Left renal cortex interstitium (tissue), 4 donors: Measurements from ENCODE around the gene DNAJC15. TPM values are rescaled to one million over a fixed set of nuclear protein-coding genes. Genes with fewer than 3 reads are reported as not detected.
"Not testable (repeated sequence)": the region's sequence is repeated elsewhere in the genome, so short reads cannot be mapped to it uniquely, and the experiment has no call there.

Experiments
- DNase-seq, 4 donors: peaks; one replicate each; pipeline ENCODE4 v3.0.0-alpha.2; 2013; ENCODE audit warnings: low read depth in 4 of 4, low spot score in 2 of 4, missing footprints in 1 of 4
- polyA plus RNA-seq, 4 donors: library from polyadenylated mRNA; unstranded; fragments of 120-200 nt; gene quantifications; one replicate each; pipeline ENCODE4 v1.2.1, GENCODE V29; 2013; ENCODE audit not compliant: insufficient read length in 4 of 4

Gene DNAJC15
- polyA plus RNA-seq, 4 donors = 19.9 to 31.9 (median 28.5) TPM

DNA sequence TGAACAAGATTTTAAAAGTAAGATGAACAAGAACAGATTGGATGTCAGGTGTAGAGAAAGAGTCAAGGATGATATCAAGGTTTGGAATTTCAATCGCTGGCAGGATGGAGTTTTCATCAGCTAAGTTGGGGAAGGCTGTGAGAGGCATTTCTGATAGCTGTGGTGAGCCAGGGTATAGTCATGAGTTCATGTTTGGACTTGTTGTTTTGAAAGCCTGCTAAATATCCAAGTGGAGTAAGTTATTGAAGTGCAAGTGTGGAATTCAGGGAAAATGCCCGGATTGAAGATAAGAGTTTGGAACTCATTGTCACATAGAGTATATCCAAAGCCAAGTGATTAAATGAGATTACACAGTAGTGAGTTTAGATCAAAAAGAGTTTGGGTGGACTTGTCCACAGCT lies 20.4 kb upstream of the DNAJC15 start:
- DNase-seq = no peak

DNA sequence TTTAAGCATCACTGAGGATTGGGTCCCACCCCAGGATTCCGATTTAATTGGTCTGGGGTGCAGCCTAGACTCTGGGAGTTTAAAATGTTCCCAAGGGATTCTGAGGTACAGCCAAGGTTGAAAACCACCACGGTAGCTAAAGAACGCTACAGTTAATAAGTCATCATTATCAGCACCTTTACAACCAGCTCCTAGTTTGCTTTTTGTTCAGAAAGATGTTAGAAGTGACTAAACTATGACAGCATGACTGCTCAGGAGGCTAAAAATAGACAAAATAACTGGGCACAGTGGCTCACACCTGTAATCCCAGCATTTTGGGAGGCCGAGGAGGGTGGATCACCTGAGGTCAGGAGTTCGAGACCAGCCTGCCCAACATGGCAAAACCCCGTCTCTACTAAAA lies 19.7 kb upstream of the DNAJC15 start:
- DNase-seq = no peak

DNA sequence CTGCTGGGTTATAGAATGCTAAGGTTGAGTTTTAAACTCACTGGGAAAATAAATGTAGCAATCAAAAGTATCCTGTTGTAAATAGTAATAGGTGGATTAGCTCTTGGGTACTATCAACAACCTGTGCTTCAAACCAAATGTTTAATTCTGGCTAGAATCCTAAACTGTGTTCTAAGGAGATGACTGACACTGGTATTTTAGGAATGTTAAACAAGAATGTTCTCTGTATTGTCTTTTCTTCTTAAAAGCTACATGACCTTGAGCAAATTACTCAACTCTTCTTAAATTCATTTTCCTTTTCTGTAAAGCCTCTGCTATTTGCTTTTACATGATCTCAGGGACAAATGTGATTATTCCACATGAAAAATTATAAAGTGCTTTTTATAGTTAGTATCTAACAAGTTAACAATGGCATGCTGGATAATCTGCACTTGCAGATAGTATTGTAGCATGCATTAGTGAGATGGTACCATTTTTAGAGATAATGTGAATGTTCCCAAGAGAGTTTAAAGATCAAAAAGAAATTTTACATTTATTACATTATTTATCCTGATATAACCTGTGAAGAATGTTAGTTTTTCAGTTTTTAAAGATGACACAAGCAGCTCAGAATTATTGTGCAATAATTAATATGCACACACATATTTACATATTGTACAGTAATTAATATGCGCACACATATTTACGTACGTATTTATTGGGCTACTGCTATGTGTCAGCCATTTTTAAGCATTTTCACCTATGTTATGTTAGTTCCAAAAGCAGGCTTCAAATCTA lies 17.7 kb upstream of the DNAJC15 start:
- no peak for DNase-seq

DNA sequence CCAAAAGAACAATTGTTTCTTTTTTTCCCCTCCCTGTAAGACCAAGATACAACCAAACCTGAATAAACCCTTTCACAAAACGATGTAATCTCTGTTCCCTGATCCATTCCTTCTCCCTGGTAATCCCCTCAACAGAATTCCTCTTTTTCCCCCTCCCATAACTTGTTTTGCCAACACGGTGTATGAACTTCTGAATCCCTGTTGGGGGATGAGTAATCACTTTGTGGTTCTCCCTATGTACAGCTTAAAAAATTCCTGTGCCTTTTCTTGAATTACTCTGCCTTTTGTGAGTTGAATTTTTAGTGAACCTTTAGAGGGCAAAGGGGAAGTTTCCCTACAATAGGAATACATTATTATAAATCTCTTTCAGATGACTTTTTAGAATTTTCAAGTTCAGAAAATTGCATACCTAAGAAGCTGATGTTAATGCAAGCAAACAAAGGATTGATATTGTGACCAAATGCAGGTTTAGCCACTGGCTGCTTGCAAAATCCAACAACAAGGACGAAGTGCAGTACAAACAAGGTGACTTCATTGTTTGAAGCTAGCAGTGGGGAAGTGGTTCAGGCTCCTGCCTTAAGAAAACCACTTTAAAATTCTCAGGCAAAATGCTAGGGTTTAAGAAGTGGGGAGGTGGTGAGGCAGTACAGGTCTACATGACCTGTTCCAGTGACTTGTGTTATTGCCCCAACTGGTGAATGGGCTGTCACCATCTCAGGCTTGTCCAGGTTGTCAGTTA lies 16.3 kb upstream of the DNAJC15 start:
- DNase-seq = no peak

DNA sequence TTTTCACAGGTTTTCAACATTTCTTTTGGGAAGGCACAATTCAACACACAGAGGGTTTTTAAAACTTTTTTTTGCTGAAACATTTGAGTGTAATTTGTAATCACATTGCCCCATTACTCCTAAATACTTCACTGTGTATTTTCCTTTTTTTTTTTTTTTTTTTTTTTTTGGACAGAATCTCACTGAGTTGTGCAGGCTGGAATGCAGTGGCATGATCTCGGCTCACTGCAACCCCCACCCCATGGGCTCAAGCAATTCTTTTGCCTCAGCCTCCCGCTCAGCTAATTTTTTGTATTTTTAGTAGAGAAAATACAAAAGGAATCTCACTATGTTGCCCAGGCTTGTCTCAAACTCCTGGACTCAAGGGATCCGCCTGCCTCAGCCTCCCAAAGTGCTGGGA lies 14.8 kb upstream of the DNAJC15 start:
- no peak for DNase-seq

DNA sequence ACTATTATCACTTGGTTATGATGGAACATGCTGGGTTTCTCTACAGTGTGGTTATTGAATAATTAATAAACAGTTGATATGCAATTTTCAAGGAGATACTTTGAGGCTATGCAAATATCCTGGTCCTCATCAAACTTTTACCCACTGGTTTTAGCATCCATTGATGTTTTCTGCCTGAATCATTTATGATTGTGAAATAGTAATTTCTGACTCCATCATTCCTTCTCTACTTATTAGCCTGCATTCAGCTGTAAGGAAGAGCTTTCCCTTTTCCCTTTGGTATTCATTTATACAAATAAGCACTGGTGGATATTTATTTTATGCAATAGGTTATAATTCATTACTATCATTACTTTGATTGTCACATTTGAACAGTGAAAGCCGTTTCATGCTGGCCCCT lies 13.9 kb upstream of the DNAJC15 start:
- no peak for DNase-seq

DNA sequence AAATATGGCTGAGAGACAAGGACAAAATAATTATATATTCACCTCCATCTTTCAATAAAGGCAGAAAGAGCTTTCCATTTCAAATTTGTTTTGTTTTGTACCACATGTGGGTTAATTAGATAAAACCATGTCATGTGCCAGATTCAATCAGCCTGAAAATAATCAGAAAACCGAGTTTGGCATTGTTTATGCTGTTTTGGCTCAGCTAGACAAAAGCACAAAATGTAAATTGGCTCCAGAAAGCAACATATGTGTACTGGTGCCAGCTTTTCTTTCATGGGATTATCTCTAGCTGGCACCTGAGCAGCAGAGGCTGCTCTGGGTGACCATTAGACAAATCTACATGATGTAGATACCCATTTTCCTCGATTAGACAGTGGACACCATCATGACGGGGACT lies 9.2 kb upstream of the DNAJC15 start:
- no peak for DNase-seq

DNA sequence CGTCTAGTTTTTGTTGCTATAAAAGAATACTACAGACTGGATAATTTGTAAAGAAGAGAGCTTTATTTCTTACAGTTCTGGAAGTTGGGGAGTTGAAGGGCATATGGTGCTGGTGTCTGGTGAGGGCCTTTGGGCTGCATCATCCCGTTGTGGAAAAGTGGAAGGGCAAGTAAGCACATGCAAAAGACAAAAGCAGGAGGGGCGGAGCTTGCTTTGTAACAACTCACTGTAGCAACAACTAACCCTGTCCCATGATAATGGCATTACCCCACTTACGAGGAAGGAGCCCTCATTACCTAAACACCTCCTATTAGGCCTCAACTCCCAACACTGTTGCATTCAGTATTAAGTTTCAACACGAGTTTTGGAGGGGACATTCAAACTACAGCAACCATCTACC lies 7.2 kb upstream of the DNAJC15 start:
- no peak for DNase-seq

DNA sequence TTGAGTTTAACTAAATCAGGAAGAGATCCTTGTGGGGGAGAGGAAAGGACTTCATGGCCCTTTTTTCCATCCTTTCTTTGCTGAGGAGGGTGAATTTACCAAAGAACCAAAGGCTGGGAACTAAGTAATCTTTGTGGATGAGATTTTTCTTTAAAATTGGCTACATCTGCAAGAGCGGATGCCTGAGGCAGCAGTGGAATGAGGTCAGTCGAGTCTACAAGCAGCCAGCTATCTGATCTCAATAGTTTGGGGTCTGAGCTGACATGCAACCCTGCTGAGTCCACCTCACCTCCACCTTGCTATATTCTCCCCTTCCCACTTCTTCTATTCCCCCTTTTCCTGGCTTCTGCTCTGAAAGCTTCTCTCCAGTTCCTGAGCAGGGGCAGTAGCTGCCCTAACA lies 3.6 kb upstream of the DNAJC15 start:
- no peak for DNase-seq

DNA sequence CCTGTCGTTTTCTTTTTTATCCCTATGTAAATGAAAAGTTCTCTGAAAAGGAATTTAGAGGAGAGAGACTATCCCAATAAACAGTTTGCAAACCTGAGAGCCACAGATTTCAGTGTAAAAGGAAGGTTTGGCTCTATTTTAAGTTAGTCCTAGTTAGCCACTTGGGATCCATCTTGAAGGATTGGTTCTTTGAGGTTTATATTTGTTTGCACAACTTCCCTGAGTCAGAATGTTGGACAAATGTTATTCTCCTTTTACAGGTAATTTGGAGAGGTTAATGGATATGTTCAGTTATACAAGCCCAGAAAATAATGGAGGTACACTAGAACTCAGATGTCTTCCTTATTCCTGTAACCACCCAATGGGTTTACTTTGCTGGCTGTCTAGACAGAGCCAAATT lies 2.6 kb upstream of the DNAJC15 start:
- DNase-seq = no peak

DNA sequence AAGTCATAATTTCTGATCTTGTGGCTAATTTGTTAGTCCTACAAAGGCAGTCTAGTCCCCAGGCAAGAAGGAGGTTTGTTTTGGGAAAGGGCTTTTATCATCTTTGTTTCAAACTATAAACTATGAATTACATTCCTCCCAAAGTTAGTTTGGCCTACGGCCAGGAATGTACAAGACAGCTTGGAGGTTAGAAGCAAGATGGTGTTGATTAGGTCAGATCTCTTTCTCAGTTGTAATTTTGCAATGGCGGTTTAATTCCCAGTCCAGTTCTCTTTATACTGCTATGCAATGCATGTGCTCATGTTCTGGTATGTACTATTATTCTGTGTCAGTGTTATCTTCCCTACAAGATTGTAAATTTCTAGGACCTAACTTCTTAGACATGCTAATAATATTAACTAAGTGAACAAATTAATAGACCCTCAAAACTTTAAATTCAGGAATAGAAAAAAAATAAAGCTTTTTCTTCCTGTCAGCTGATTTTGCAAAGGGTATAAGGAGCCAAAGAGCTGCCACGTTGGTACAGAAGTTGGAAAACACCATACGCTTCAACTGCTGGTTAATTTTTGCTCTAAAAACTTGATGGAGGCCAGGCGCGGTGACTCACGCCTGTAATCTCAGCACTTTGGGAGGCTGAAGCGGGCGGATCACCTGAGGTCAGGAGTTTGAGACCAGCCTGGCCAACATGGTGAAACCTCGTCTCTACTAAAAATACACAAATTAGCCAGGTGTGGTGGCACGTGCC lies 1.3 kb upstream of the DNAJC15 start:
- no peak for DNase-seq

DNA sequence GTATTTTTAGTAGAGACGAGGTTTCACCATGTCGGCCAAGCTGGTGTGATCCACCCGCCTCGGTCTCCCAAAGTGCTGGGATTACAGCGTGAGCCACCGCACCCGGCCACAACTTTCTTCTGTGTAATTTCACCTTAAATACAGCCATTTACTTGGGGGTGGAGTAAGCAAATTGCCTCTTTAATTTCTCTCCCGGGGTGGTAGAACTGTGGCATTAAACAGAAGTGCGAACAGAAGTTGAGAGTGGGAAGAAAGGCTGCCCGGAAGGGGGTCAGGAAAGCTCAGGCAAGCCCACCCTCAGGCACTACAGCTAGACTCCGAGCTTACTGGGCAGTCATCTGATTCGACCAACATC lies 475 bp upstream of the DNAJC15 start:
- DNase-seq = no peak

DNA sequence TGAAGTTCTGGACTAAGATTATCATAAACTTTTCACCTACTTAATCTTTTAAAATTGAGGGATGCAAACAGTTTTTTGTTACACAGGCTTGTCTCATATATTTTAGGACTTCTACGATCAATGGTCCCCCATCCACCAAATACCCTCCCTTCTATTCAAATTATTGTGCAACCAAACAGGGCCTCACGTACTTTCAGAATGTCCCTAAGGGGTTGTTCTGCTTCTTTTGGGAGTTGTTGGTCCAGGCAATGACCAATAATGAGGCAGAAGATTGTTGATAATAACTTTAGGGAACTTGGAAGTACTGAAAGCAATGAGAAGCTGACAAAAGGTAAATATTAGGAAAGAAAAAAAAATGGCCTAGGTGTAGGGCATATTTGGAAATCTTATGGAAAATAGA lies 2.9 kb downstream of the DNAJC15 start:
- no peak for DNase-seq

DNA sequence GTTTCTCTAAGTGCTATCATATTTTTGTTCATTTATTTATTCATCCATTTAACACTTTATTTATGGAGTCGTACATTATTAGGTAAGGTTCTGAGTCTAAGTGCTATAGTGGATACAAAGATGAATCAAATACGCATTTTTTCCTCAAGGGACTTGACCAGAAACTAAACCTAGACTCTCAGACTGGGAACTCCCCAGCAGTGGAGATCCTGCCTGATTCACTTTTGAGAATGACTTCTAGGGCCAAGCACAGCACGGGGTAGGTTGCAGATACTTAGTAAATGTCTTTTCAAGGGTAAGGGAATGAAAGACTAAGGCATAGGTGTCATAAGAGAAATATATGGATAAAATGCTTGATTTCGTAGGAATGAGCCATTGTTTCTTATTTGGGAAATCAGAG lies 7.2 kb downstream of the DNAJC15 start:
- no peak for DNase-seq

DNA sequence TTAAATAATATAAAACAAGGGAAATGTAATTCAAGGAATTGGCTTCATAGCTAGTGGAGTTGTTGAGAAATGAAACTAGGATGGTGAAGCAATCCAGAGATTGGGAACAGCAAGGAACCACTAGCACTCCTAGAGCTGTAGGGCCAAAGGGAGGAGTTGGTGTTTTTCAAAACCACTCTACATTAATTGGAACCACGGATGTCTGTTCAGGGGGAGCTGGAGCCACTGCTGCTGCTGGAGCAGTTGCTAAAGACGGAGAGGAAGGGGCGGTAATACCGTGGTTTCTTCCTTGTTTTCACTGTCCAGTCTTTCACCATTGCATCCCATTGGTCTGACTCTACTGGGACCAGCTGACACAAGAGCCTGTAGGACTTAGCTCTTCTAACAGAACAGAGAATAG lies 8.5 kb downstream of the DNAJC15 start:
- no peak for DNase-seq

DNA sequence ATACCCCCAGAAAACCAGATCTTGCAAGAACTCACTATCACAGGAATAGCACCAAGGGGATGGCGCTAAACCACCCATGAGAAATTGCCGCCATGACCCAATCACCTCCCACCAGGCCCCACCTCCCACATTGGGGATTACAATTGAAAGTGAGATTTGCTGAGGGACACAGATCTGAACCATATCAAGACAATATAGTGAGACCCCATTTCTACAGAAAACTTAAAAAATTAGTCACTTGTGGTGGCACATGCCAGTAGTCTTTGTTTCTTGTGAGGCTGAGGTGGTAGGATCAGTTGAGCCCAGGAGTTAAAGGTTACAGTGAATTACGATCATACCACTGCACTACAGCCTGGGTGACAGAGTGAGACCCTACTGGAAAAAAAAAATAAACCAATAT lies 9.7 kb downstream of the DNAJC15 start:
- DNase-seq = no peak

DNA sequence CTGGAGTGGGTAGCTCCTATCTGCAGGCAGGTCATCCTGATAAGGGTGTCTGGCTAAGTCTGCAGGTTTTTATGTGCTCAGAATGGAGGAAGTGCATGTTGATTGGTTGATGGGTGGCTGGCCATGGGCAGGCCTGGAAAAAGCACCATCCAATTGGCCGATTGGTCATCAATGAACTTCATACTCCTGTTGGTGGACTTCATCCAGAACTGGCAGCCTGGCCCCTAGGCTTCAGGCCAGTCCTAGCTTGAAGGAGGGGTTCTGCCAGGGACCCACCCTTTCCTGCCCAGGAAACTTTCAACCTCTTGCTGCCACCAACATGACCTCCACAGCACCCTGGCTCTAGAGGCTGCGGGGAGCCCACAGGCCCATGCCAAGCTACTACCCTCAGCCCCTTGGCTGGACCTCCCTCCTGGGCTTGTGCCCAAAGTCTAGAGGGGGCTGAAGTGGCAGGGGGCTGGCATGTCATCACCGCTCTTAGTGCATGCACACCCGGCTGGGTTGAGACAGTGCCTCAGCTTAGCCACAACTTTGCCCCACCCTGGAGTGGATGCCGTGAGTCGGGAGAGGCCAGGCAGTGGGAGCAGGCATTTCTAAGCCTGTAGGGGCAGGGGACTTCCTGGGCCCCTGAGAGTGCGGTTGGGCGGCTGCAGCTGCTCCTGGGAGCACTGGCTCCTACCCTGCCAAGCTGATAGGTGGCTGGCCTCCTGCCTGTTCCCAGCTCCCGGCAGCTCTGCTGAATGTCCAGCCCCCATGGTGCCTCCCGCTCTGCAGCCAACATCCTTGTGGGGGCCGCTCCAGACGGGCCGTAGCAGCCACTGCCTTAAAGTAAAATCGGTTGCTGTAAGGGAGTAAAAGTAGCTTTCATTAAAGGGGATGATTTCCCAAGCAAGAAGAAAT lies 13.2 kb downstream of the DNAJC15 start:
- DNase-seq = no peak

DNA sequence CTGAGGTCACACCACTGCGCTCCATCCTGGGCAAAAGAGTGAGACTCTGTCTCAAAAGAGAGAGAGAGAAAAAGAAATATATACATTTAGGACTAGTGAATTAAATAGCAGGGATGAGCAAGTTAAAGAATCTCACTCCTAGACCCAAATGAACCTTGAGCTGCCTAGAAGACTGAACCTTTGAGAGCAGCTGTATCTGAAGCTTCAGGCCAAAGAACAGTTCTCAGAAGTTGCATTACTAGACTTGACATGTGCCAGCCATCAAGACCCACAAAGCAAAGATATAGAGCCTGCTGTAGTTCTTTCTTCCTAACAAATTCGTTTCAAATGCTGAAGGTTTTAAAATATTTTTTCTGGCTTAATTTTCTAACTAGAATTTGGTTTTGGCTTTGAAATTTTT lies 16.6 kb downstream of the DNAJC15 start:
- no peak for DNase-seq

DNA sequence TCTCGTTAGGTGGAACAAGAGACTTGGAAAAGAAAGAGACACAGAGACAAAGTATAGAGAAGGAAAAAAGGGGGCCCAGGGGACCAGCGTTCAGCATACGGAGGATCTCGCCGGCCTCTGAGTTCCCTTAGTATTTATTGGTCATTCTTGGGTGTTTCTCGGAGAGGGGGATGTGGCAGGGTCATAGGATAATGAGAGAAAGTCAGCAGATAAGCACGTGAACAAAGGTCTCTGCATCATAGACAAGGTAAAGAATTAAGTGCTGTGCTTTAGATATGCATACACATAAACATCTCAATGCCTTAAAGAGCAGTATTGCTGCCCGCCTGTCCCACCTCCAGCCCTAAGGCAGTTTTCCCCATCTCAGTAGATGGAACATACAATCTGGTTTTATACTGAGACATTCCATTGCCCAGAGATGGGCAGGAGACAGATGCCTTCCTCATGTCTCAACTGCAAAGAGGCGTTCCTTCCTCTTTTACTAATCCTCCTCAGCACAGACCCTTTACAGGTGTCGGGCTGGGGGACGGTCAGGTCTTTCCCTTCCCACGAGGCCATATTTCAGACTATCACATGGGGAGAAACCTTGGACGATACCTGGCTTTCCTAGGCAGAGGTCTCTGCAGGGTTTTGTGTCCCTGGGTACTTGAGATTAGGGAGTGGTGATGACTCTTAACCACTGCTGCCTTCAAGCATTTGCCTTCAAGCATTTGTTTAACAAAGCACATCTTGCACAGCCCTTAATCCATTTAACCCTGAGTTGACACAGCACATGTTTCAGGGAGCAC lies 17.4 kb downstream of the DNAJC15 start:
- DNase-seq = not testable (repeated sequence)

DNA sequence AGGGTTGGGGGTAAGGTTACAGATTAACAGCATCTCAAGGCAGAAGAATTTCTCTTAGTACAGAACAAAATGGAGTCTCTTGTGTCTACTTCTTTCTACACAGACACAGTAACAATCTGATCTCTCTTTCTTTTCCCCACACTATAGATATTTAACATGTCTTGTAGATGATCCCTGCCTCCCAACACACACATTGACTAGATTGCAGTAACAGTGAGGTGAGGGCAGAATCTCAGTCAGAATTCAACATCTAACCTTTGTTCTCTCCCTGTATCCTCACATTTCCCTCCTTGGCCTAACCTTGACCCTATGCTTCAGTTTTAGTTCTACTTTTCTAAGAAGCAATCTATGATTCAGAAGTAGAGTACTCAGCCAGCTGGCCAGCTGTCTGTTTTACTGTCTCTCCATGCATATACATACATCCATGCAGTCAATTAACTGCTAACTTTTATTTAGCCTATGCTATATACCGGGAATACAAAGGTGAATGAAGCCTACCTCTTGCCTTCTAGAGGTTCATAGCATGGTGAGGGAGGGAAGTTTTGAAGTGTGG lies 18.1 kb downstream of the DNAJC15 start:
- DNase-seq = no peak
